H9 (cell line): ENCODE data around the gene KCTD4. TPM values are rescaled to one million over a fixed set of nuclear protein-coding genes. Genes with fewer than 3 reads are reported as not detected.

Experiments
- DNase-seq: peaks from one replicate; pipeline ENCODE4 v3.0.0-alpha.2; 2017
- H2AFZ ChIP-seq: one replicate; pipeline ENCODE4 v1.6.1; 2013; ENCODE audit warnings: mild to moderate bottlenecking, low read length, control low read depth, moderate library complexity
- H2AK5ac ChIP-seq: 2 replicates; pipeline ENCODE4 v1.6.1; 2013; ENCODE audit warnings: low read length, control low read depth, mixed read lengths; ENCODE audit not compliant: insufficient read length
- H2BK120ac ChIP-seq: one replicate; pipeline ENCODE4 v1.6.1; 2013; ENCODE audit warnings: low read depth, mild to moderate bottlenecking, low read length, control low read depth, inconsistent platforms; ENCODE audit not compliant: poor library complexity, severe bottlenecking
- H2BK12ac ChIP-seq: 2 replicates; pipeline ENCODE4 v1.6.1; 2013; ENCODE audit warnings: low read length, control low read depth, mixed read lengths, low read depth; ENCODE audit not compliant: insufficient read length
- H2BK15ac ChIP-seq: 2 replicates; pipeline ENCODE4 v1.6.1; 2013; ENCODE audit warnings: low read depth, low read length, control low read depth
- H2BK20ac ChIP-seq: one replicate; pipeline ENCODE4 v1.6.1; 2013; ENCODE audit warnings: low read depth, mild to moderate bottlenecking, low read length, control low read depth, inconsistent platforms; ENCODE audit not compliant: poor library complexity, severe bottlenecking
- H2BK5ac ChIP-seq: 2 replicates; pipeline ENCODE4 v1.6.1; 2013; ENCODE audit warnings: low read length, control low read depth, mixed read lengths; ENCODE audit not compliant: insufficient read length
- H3K14ac ChIP-seq: 2 replicates; pipeline ENCODE4 v1.6.1; 2013; ENCODE audit warnings: low read length, control low read depth; ENCODE audit not compliant: insufficient read depth
- H3K18ac ChIP-seq: 2 replicates; pipeline ENCODE4 v1.6.1; 2013; ENCODE audit warnings: low read depth, mild to moderate bottlenecking, mixed read lengths, low read length, control low read depth; ENCODE audit not compliant: insufficient read length
- H3K23ac ChIP-seq: 2 replicates; pipeline ENCODE4 v1.6.1; 2013; ENCODE audit warnings: low read length, control low read depth, mixed read lengths, low read depth; ENCODE audit not compliant: insufficient read length
- H3K23me2 ChIP-seq: 2 replicates; pipeline ENCODE4 v1.6.1; 2013; ENCODE audit warnings: low read depth, mild to moderate bottlenecking, mixed read lengths, low read length, control low read depth; ENCODE audit not compliant: insufficient read length, poor library complexity, severe bottlenecking
- H3K27ac ChIP-seq: 2 replicates; pipeline ENCODE4 v1.5.1; 2013; ENCODE audit warnings: low read length, control low read depth, mixed read lengths, low read depth; ENCODE audit not compliant: insufficient read length
- H3K27me3 ChIP-seq: 2 replicates; pipeline ENCODE4 v1.6.1; 2013; ENCODE audit warnings: low read length, control low read depth, inconsistent platforms; ENCODE audit not compliant: insufficient read depth
- H3K4ac ChIP-seq: 2 replicates; pipeline ENCODE4 v1.6.1; 2013; ENCODE audit warnings: low read depth, mild to moderate bottlenecking, control low read depth, inconsistent platforms, low read length, moderate library complexity
- H3K4me1 ChIP-seq: 2 replicates; pipeline ENCODE4 v1.6.1; 2013; ENCODE audit warnings: low read length, control low read depth, inconsistent platforms; ENCODE audit not compliant: insufficient read depth
- H3K4me2 ChIP-seq: 2 replicates; pipeline ENCODE4 v1.6.1; 2013; ENCODE audit warnings: low read length, control low read depth, mixed read lengths; ENCODE audit not compliant: insufficient read length, insufficient read depth
- H3K56ac ChIP-seq: 2 replicates; pipeline ENCODE4 v1.6.1; 2013; ENCODE audit warnings: low read depth, mild to moderate bottlenecking, mixed read lengths, low read length, control low read depth; ENCODE audit not compliant: insufficient read length
- H3K79me1 ChIP-seq: 2 replicates; pipeline ENCODE4 v1.6.1; 2013; ENCODE audit warnings: low read depth, mild to moderate bottlenecking, moderate library complexity, low read length, control low read depth, inconsistent platforms; ENCODE audit not compliant: insufficient read depth, poor library complexity, severe bottlenecking
- H3K79me2 ChIP-seq: 2 replicates; pipeline ENCODE4 v1.6.1; 2013; ENCODE audit warnings: low read length, control low read depth, inconsistent platforms; ENCODE audit not compliant: insufficient read depth
- H3K9ac ChIP-seq: 2 replicates; pipeline ENCODE4 v1.6.1; 2013; ENCODE audit warnings: low read length, control low read depth, mixed read lengths; ENCODE audit not compliant: insufficient read length; ENCODE audit errors: extremely low read depth
- H3K9me3 ChIP-seq: one replicate; pipeline ENCODE4 v1.6.1; 2013; ENCODE audit warnings: low read depth, low read length, inconsistent platforms; ENCODE audit not compliant: control insufficient read depth
- H3T11ph ChIP-seq: one replicate; pipeline ENCODE4 v1.6.1; 2013; ENCODE audit warnings: mild to moderate bottlenecking, low read length, control low read depth, inconsistent platforms
- H4K20me1 ChIP-seq: one replicate; pipeline ENCODE4 v1.6.1; 2013; ENCODE audit not compliant: control insufficient read depth, insufficient read length, insufficient read depth
- H4K5ac ChIP-seq: 2 replicates; pipeline ENCODE4 v1.6.1; 2013; ENCODE audit warnings: low read depth, mild to moderate bottlenecking, mixed read lengths, low read length, control low read depth; ENCODE audit not compliant: insufficient read length
- H4K8ac ChIP-seq: replicated peaks from 2 replicates; pipeline ENCODE4 v1.6.1; 2013; ENCODE audit warnings: low read length, control low read depth, mixed read lengths, low read depth; ENCODE audit not compliant: insufficient read length
- H4K91ac ChIP-seq: 2 replicates; pipeline ENCODE4 v1.6.1; 2013; ENCODE audit warnings: low read depth, mild to moderate bottlenecking, moderate library complexity, mixed read lengths, low read length, control low read depth; ENCODE audit not compliant: insufficient read length
- H3K27ac Mint-ChIP-seq, 3 experiments: 2 replicates in 2 of 3; 3 replicates in 1 of 3; pipeline ENCODE4 v1.8.0; 2020 to 2021; ENCODE audit warnings: mixed read lengths in 3 of 3, mild to moderate bottlenecking in 1 of 3, moderate library complexity in 1 of 3
- H3K27me3 Mint-ChIP-seq: 2 replicates; pipeline ENCODE4 v1.8.0; 2021; ENCODE audit warnings: low read depth, mild to moderate bottlenecking, moderate library complexity, mixed read lengths
- H3K36me3 Mint-ChIP-seq, 3 experiments: 2 replicates in 2 of 3; 3 replicates in 1 of 3; pipeline ENCODE4 v1.8.0; 2020 to 2021; ENCODE audit warnings: low read depth in 3 of 3, mixed read lengths in 3 of 3; ENCODE audit not compliant: insufficient read depth in 1 of 3
- H3K4me1 Mint-ChIP-seq, 2 experiments: 2 replicates each; pipeline ENCODE4 v1.8.0; 2020; ENCODE audit warnings: mixed read lengths in 2 of 2
- H3K4me3 Mint-ChIP-seq, 2 experiments: 2 replicates in 1 of 2; 3 replicates in 1 of 2; pipeline ENCODE4 v1.8.0; 2020 to 2021; ENCODE audit warnings: mild to moderate bottlenecking in 2 of 2, mixed read lengths in 2 of 2, moderate library complexity in 1 of 2
- H3K9me3 Mint-ChIP-seq, 2 experiments: 2 replicates in 1 of 2; 3 replicates in 1 of 2; pipeline ENCODE4 v1.8.0; 2020; ENCODE audit warnings: mild to moderate bottlenecking in 2 of 2, mixed read lengths in 2 of 2, moderate library complexity in 1 of 2
- CTCF ChIP-seq: fragments of 200-600 bp; sonication (generic); conservative IDR thresholded peaks from 3 replicates; pipeline ENCODE4 v1.8.0; 2021; ENCODE audit warnings: antibody characterized with exemption, mild to moderate bottlenecking
- WGBS: extraction: QIAGEN DNeasy Blood & Tissue Kit; methylation state at CpG from one replicate; pipeline ENCODE4 v1.1.7; 2013; ENCODE audit warnings: missing lambda C conversion rate, low lambda C conversion rate, mixed read lengths; ENCODE audit not compliant: insufficient read length; ENCODE audit errors: extremely low coverage; 5-methylcytosine and 5-hydroxymethylcytosine counted together
- total RNA-seq: library from RNA; stranded (reverse); gene quantifications from 2 replicates; pipeline ENCODE4 v1.2.1, GENCODE V29; 2021

The KCTD4 gene
- total RNA-seq, 1 experiment from 2014 or later, result not detected

GRCh38 chr13:45222516-45222915 is 21.7 kb upstream of the KCTD4 start:
- H3K56ac ChIP-seq, result no peak overlapping the region
- no peak overlapping the region for H2AK5ac ChIP-seq
- H2BK15ac ChIP-seq, result no peak overlapping the region
- H3K79me1 ChIP-seq, result no peaks in the 10 kb centered on the region
- no peak overlapping the region for H2BK5ac ChIP-seq
- H3K14ac ChIP-seq, result no peak overlapping the region
- DNase-seq, result no peak
- H3T11ph ChIP-seq, result no peak overlapping the region
- no peak overlapping the region for H3K18ac ChIP-seq
- no peaks in the 10 kb centered on the region for H3K9me3 ChIP-seq
- H2BK20ac ChIP-seq, result no peak overlapping the region
- no peaks in the 10 kb centered on the region for H3K27me3 Mint-ChIP-seq
- H4K5ac ChIP-seq, result no peak overlapping the region
- no peak overlapping the region for H3K27ac Mint-ChIP-seq
- H4K8ac ChIP-seq, result no peak overlapping the region
- TF ChIP-seq CTCF, result no peak
- no peak overlapping the region for H3K4me3 Mint-ChIP-seq
- H3K23me2 ChIP-seq, result no peaks in the 10 kb centered on the region
- no peak overlapping the region for H3K27ac ChIP-seq
- no peak overlapping the region for H3K4ac ChIP-seq
- H3K9me3 Mint-ChIP-seq, result no peaks in the 10 kb centered on the region
- H3K23ac ChIP-seq, result no peak overlapping the region
- no peak overlapping the region for H3K4me2 ChIP-seq
- no peak overlapping the region for H2BK120ac ChIP-seq
- H3K36me3 Mint-ChIP-seq, result no peaks in the 10 kb centered on the region; a peak in 1 of 7 replicates
- H4K91ac ChIP-seq, result no peak overlapping the region
- H4K20me1 ChIP-seq, result no peaks in the 10 kb centered on the region
- H3K4me1 ChIP-seq, result peaks cover 2% of the 10 kb centered on the region; the same call in 1 of the 2 replicates
- H2AFZ ChIP-seq, result no peak overlapping the region
- no peak overlapping the region for H2BK12ac ChIP-seq
- peaks cover 33 to 45% of the 10 kb centered on the region in 2 experiments for H3K4me1 Mint-ChIP-seq
- H3K79me2 ChIP-seq, result no peaks in the 10 kb centered on the region
- WGBS, result no CpG with 5 or more reads among the region's 3 CpGs
- no peak overlapping the region for H3K9ac ChIP-seq
- no peaks in the 10 kb centered on the region for H3K27me3 ChIP-seq
